Calu3 (cell line): ENCODE data around the gene CSMD2. TPM values are rescaled to one million over a fixed set of nuclear protein-coding genes. Genes with fewer than 3 reads are reported as not detected.

ENCODE experiments used
- BruUV-seq: library from RNA; stranded (reverse); fragments of 400-500 nt; replicated peaks from 2 replicates; lab custom pipeline; 2021; lab: Mats Ljungman, UMichigan
- CTCF ChIA-PET: fragments of 300-600 bp; sonication (Branson Sonifier 250); formaldehyde crosslinking; loops from one replicate; lab custom pipeline; 2022; ENCODE audit warnings: antibody characterized with exemption; lab: Charles Lee
- DNase-seq: peaks from one replicate; pipeline ENCODE4 v3.0.0; 2022
- H3K27ac Mint-ChIP-seq: one replicate; pipeline ENCODE4 v1.8.0; 2022; ENCODE audit warnings: mixed read lengths; ENCODE audit not compliant: unreplicated experiment
- H3K27me3 Mint-ChIP-seq: one replicate; pipeline ENCODE4 v1.8.0; 2022; ENCODE audit warnings: mixed read lengths; ENCODE audit not compliant: unreplicated experiment
- H3K36me3 Mint-ChIP-seq: one replicate; pipeline ENCODE4 v1.8.0; 2022; ENCODE audit warnings: mild to moderate bottlenecking, moderate library complexity, mixed read lengths; ENCODE audit not compliant: insufficient read depth, unreplicated experiment
- H3K4me1 Mint-ChIP-seq: one replicate; pipeline ENCODE4 v1.8.0; 2022; ENCODE audit warnings: mild to moderate bottlenecking, low read depth, mixed read lengths; ENCODE audit not compliant: unreplicated experiment
- H3K4me3 Mint-ChIP-seq: one replicate; pipeline ENCODE4 v1.8.0; 2022; ENCODE audit warnings: mild to moderate bottlenecking, low read depth, moderate library complexity, mixed read lengths; ENCODE audit not compliant: unreplicated experiment
- H3K9me3 Mint-ChIP-seq: one replicate; pipeline ENCODE4 v1.8.0; 2022; ENCODE audit warnings: low read depth, mixed read lengths; ENCODE audit not compliant: unreplicated experiment
- CTCF ChIP-seq: fragments of 200-600 bp; IDR thresholded peaks from one replicate; pipeline ENCODE4 v1.8.0; 2022; ENCODE audit warnings: antibody characterized with exemption; ENCODE audit not compliant: unreplicated experiment
- intact Hi-C: fragments of 100-400 bp; cut with micrococcal nuclease; formaldehyde crosslinking; loops from one replicate; pipeline ENCODE4 v1.10.0; 2022; ENCODE audit not compliant: unreplicated experiment
- total RNA-seq: library from RNA; stranded (reverse); gene quantifications from 2 replicates; pipeline ENCODE4 v1.2.3, GENCODE V29; 2022

CSMD2 gene
- total RNA-seq, 1 experiment from 2014 or later = not detected

- intact Hi-C loops = no loop called here
- no peaks in the 10 kb centered on the region for H3K27me3 Mint-ChIP-seq
- DNase-seq = no peak
- no peak overlapping the region for H3K27ac Mint-ChIP-seq
- no peak overlapping the region for H3K4me3 Mint-ChIP-seq
- H3K36me3 Mint-ChIP-seq = no peaks in the 10 kb centered on the region
- H3K9me3 Mint-ChIP-seq = peaks cover 10% of the 10 kb centered on the region
- CTCF ChIA-PET = no interaction called here
- H3K4me1 Mint-ChIP-seq = no peaks in the 10 kb centered on the region
- BruUV-seq = no TSS peak
- no peak for TF ChIP-seq CTCF
Observed at GRCh38 chr1:33874636-33875035, 290.4 kb downstream of the CSMD2 start.

GRCh38 chr1:33872683-33873082 is 292.3 kb downstream of the CSMD2 start:
- Mint-ChIP-seq H3K27me3 (no peaks in the 10 kb centered on the region), H3K27ac (no peak overlapping the region), H3K9me3 (peaks cover 6% of the 10 kb centered on the region), H3K4me1 (no peaks in the 10 kb centered on the region), H3K4me3 (no peak overlapping the region), H3K36me3 (no peaks in the 10 kb centered on the region)
- CTCF ChIA-PET = no interaction called here
- BruUV-seq = no TSS peak
- no peak for TF ChIP-seq CTCF
- no peak for DNase-seq
- intact Hi-C loops = no loop called here

GRCh38 chr1:33872275-33872674 is 292.8 kb downstream of the CSMD2 start:
- Mint-ChIP-seq H3K27ac (no peak overlapping the region), H3K4me3 (no peak overlapping the region), H3K4me1 (no peaks in the 10 kb centered on the region), H3K36me3 (no peaks in the 10 kb centered on the region), H3K27me3 (no peaks in the 10 kb centered on the region), H3K9me3 (peaks cover 6% of the 10 kb centered on the region)
- BruUV-seq = no TSS peak
- intact Hi-C loops = no loop called here
- CTCF ChIA-PET = no interaction called here
- DNase-seq = no peak
- TF ChIP-seq CTCF = no peak

GRCh38 chr1:33867684-33868083 is 297.3 kb downstream of the CSMD2 start:
- H3K4me1 Mint-ChIP-seq = no peaks in the 10 kb centered on the region
- CTCF ChIA-PET = no interaction called here
- no peak overlapping the region for H3K4me3 Mint-ChIP-seq

More at GRCh38 chr1:33867684-33868083, 297.3 kb downstream of the CSMD2 start:
- DNase-seq = no peak
- no TSS peak for BruUV-seq
- Mint-ChIP-seq H3K27ac (no peak overlapping the region), H3K27me3 (peaks cover 18% of the 10 kb centered on the region), H3K9me3 (no peaks in the 10 kb centered on the region), H3K36me3 (no peaks in the 10 kb centered on the region)
- TF ChIP-seq CTCF = no peak
- intact Hi-C loops = no loop called here
